H9 (cell line): ENCODE results near the gene RHOV. TPM values are rescaled to one million over a fixed set of nuclear protein-coding genes. Genes with fewer than 3 reads are reported as not detected.

Source experiments
- DNase-seq: peaks from one replicate; pipeline ENCODE4 v3.0.0-alpha.2; 2017
- H2AFZ ChIP-seq: one replicate; pipeline ENCODE4 v1.6.1; 2013; ENCODE audit warnings: mild to moderate bottlenecking, low read length, control low read depth, moderate library complexity
- H2AK5ac ChIP-seq: 2 replicates; pipeline ENCODE4 v1.6.1; 2013; ENCODE audit warnings: low read length, control low read depth, mixed read lengths; ENCODE audit not compliant: insufficient read length
- H2BK120ac ChIP-seq: one replicate; pipeline ENCODE4 v1.6.1; 2013; ENCODE audit warnings: low read depth, mild to moderate bottlenecking, low read length, control low read depth, inconsistent platforms; ENCODE audit not compliant: poor library complexity, severe bottlenecking
- H2BK12ac ChIP-seq: 2 replicates; pipeline ENCODE4 v1.6.1; 2013; ENCODE audit warnings: low read length, control low read depth, mixed read lengths, low read depth; ENCODE audit not compliant: insufficient read length
- H2BK15ac ChIP-seq: 2 replicates; pipeline ENCODE4 v1.6.1; 2013; ENCODE audit warnings: low read depth, low read length, control low read depth
- H2BK20ac ChIP-seq: one replicate; pipeline ENCODE4 v1.6.1; 2013; ENCODE audit warnings: low read depth, mild to moderate bottlenecking, low read length, control low read depth, inconsistent platforms; ENCODE audit not compliant: poor library complexity, severe bottlenecking
- H2BK5ac ChIP-seq: 2 replicates; pipeline ENCODE4 v1.6.1; 2013; ENCODE audit warnings: low read length, control low read depth, mixed read lengths; ENCODE audit not compliant: insufficient read length
- H3K14ac ChIP-seq: 2 replicates; pipeline ENCODE4 v1.6.1; 2013; ENCODE audit warnings: low read length, control low read depth; ENCODE audit not compliant: insufficient read depth
- H3K18ac ChIP-seq: 2 replicates; pipeline ENCODE4 v1.6.1; 2013; ENCODE audit warnings: low read depth, mild to moderate bottlenecking, mixed read lengths, low read length, control low read depth; ENCODE audit not compliant: insufficient read length
- H3K23ac ChIP-seq: 2 replicates; pipeline ENCODE4 v1.6.1; 2013; ENCODE audit warnings: low read length, control low read depth, mixed read lengths, low read depth; ENCODE audit not compliant: insufficient read length
- H3K23me2 ChIP-seq: 2 replicates; pipeline ENCODE4 v1.6.1; 2013; ENCODE audit warnings: low read depth, mild to moderate bottlenecking, mixed read lengths, low read length, control low read depth; ENCODE audit not compliant: insufficient read length, poor library complexity, severe bottlenecking
- H3K27ac ChIP-seq: 2 replicates; pipeline ENCODE4 v1.5.1; 2013; ENCODE audit warnings: low read length, control low read depth, mixed read lengths, low read depth; ENCODE audit not compliant: insufficient read length
- H3K27me3 ChIP-seq: 2 replicates; pipeline ENCODE4 v1.6.1; 2013; ENCODE audit warnings: low read length, control low read depth, inconsistent platforms; ENCODE audit not compliant: insufficient read depth
- H3K4ac ChIP-seq: 2 replicates; pipeline ENCODE4 v1.6.1; 2013; ENCODE audit warnings: low read depth, mild to moderate bottlenecking, control low read depth, inconsistent platforms, low read length, moderate library complexity
- H3K4me1 ChIP-seq: 2 replicates; pipeline ENCODE4 v1.6.1; 2013; ENCODE audit warnings: low read length, control low read depth, inconsistent platforms; ENCODE audit not compliant: insufficient read depth
- H3K4me2 ChIP-seq: 2 replicates; pipeline ENCODE4 v1.6.1; 2013; ENCODE audit warnings: low read length, control low read depth, mixed read lengths; ENCODE audit not compliant: insufficient read length, insufficient read depth
- H3K56ac ChIP-seq: 2 replicates; pipeline ENCODE4 v1.6.1; 2013; ENCODE audit warnings: low read depth, mild to moderate bottlenecking, mixed read lengths, low read length, control low read depth; ENCODE audit not compliant: insufficient read length
- H3K79me1 ChIP-seq: 2 replicates; pipeline ENCODE4 v1.6.1; 2013; ENCODE audit warnings: low read depth, mild to moderate bottlenecking, moderate library complexity, low read length, control low read depth, inconsistent platforms; ENCODE audit not compliant: insufficient read depth, poor library complexity, severe bottlenecking
- H3K79me2 ChIP-seq: 2 replicates; pipeline ENCODE4 v1.6.1; 2013; ENCODE audit warnings: low read length, control low read depth, inconsistent platforms; ENCODE audit not compliant: insufficient read depth
- H3K9ac ChIP-seq: 2 replicates; pipeline ENCODE4 v1.6.1; 2013; ENCODE audit warnings: low read length, control low read depth, mixed read lengths; ENCODE audit not compliant: insufficient read length; ENCODE audit errors: extremely low read depth
- H3K9me3 ChIP-seq: one replicate; pipeline ENCODE4 v1.6.1; 2013; ENCODE audit warnings: low read depth, low read length, inconsistent platforms; ENCODE audit not compliant: control insufficient read depth
- H3T11ph ChIP-seq: one replicate; pipeline ENCODE4 v1.6.1; 2013; ENCODE audit warnings: mild to moderate bottlenecking, low read length, control low read depth, inconsistent platforms
- H4K20me1 ChIP-seq: one replicate; pipeline ENCODE4 v1.6.1; 2013; ENCODE audit not compliant: control insufficient read depth, insufficient read length, insufficient read depth
- H4K5ac ChIP-seq: 2 replicates; pipeline ENCODE4 v1.6.1; 2013; ENCODE audit warnings: low read depth, mild to moderate bottlenecking, mixed read lengths, low read length, control low read depth; ENCODE audit not compliant: insufficient read length
- H4K8ac ChIP-seq: replicated peaks from 2 replicates; pipeline ENCODE4 v1.6.1; 2013; ENCODE audit warnings: low read length, control low read depth, mixed read lengths, low read depth; ENCODE audit not compliant: insufficient read length
- H4K91ac ChIP-seq: 2 replicates; pipeline ENCODE4 v1.6.1; 2013; ENCODE audit warnings: low read depth, mild to moderate bottlenecking, moderate library complexity, mixed read lengths, low read length, control low read depth; ENCODE audit not compliant: insufficient read length
- H3K27ac Mint-ChIP-seq, 3 experiments: 2 replicates in 2 of 3; 3 replicates in 1 of 3; pipeline ENCODE4 v1.8.0; 2020 to 2021; ENCODE audit warnings: mixed read lengths in 3 of 3, mild to moderate bottlenecking in 1 of 3, moderate library complexity in 1 of 3
- H3K27me3 Mint-ChIP-seq: 2 replicates; pipeline ENCODE4 v1.8.0; 2021; ENCODE audit warnings: low read depth, mild to moderate bottlenecking, moderate library complexity, mixed read lengths
- H3K36me3 Mint-ChIP-seq, 3 experiments: 2 replicates in 2 of 3; 3 replicates in 1 of 3; pipeline ENCODE4 v1.8.0; 2020 to 2021; ENCODE audit warnings: low read depth in 3 of 3, mixed read lengths in 3 of 3; ENCODE audit not compliant: insufficient read depth in 1 of 3
- H3K4me1 Mint-ChIP-seq, 2 experiments: 2 replicates each; pipeline ENCODE4 v1.8.0; 2020; ENCODE audit warnings: mixed read lengths in 2 of 2
- H3K4me3 Mint-ChIP-seq, 2 experiments: 2 replicates in 1 of 2; 3 replicates in 1 of 2; pipeline ENCODE4 v1.8.0; 2020 to 2021; ENCODE audit warnings: mild to moderate bottlenecking in 2 of 2, mixed read lengths in 2 of 2, moderate library complexity in 1 of 2
- H3K9me3 Mint-ChIP-seq, 2 experiments: 2 replicates in 1 of 2; 3 replicates in 1 of 2; pipeline ENCODE4 v1.8.0; 2020; ENCODE audit warnings: mild to moderate bottlenecking in 2 of 2, mixed read lengths in 2 of 2, moderate library complexity in 1 of 2
- WGBS: extraction: QIAGEN DNeasy Blood & Tissue Kit; methylation state at CpG from one replicate; pipeline ENCODE4 v1.1.7; 2013; ENCODE audit warnings: missing lambda C conversion rate, low lambda C conversion rate, mixed read lengths; ENCODE audit not compliant: insufficient read length; ENCODE audit errors: extremely low coverage; 5-methylcytosine and 5-hydroxymethylcytosine counted together
- total RNA-seq: library from RNA; stranded (reverse); gene quantifications from 2 replicates; pipeline ENCODE4 v1.2.1, GENCODE V29; 2021
- TF ChIP-seq, protein P1 (sequence below): fragments of 200-600 bp; sonication (generic); conservative IDR thresholded peaks from 3 replicates; pipeline ENCODE4 v1.8.0; 2021; ENCODE audit warnings: antibody characterized with exemption, mild to moderate bottlenecking

Gene RHOV
- total RNA-seq, 1 experiment from 2014 or later = 3.9 TPM

- Histone ChIP-seq H3K9ac (no peak overlapping the region), H3K79me2 (no peaks in the 10 kb centered on the region), H2BK15ac (no peak overlapping the region), H2BK12ac (no peak overlapping the region), H3K56ac (no peak overlapping the region), H2BK20ac (no peak overlapping the region), H4K5ac (no peak overlapping the region), H4K20me1 (no peaks in the 10 kb centered on the region), H3K27me3 (no peaks in the 10 kb centered on the region), H3K9me3 (no peaks in the 10 kb centered on the region), H3T11ph (no peak overlapping the region), H2BK120ac (no peak overlapping the region), H3K23ac (no peak overlapping the region), H4K91ac (no peak overlapping the region), H3K4me2 (no peak overlapping the region), H2BK5ac (no peak overlapping the region), H3K4ac (no peak overlapping the region), H3K4me1 (no peaks in the 10 kb centered on the region), H3K14ac (no peak overlapping the region), H3K23me2 (no peaks in the 10 kb centered on the region), H3K27ac (no peak overlapping the region), H3K18ac (no peak overlapping the region), H3K79me1 (peaks cover 2% of the 10 kb centered on the region), H2AFZ (no peak overlapping the region), H4K8ac (no peak overlapping the region), H2AK5ac (no peak overlapping the region)
- Mint-ChIP-seq H3K27me3 (no peaks in the 10 kb centered on the region; the same call in 1 of the 2 replicates), H3K4me3 (no peak overlapping the region; a peak in 1 of 5 replicates), H3K36me3 (peaks cover 31 to 85% (median 70%) of the 10 kb centered on the region in 3 experiments), H3K27ac (no peak overlapping the region), H3K9me3 (no peaks in the 10 kb centered on the region; a peak in 1 of 5 replicates), H3K4me1 (peaks cover 0 to 8% of the 10 kb centered on the region in 2 experiments; a peak in 1 of 4 replicates)
- DNase-seq = no peak
- TF ChIP-seq, protein P1, sequence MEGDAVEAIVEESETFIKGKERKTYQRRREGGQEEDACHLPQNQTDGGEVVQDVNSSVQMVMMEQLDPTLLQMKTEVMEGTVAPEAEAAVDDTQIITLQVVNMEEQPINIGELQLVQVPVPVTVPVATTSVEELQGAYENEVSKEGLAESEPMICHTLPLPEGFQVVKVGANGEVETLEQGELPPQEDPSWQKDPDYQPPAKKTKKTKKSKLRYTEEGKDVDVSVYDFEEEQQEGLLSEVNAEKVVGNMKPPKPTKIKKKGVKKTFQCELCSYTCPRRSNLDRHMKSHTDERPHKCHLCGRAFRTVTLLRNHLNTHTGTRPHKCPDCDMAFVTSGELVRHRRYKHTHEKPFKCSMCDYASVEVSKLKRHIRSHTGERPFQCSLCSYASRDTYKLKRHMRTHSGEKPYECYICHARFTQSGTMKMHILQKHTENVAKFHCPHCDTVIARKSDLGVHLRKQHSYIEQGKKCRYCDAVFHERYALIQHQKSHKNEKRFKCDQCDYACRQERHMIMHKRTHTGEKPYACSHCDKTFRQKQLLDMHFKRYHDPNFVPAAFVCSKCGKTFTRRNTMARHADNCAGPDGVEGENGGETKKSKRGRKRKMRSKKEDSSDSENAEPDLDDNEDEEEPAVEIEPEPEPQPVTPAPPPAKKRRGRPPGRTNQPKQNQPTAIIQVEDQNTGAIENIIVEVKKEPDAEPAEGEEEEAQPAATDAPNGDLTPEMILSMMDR = no peak
- no CpG with 5 or more reads among the region's 5 CpGs for WGBS
Measured at GRCh38 chr15:40901053-40901443, 27.0 kb upstream of the RHOV start.
